Common myeloid progenitor, CD34-positive (primary cell): ENCODE measurements around the gene MOB3B.

Source experiments
- CTCF ChIA-PET: fragments of 350-600 bp; sonication (Branson Sonifier 250); formaldehyde crosslinking; loops from one replicate; lab custom pipeline; 2021; ENCODE audit warnings: antibody characterized with exemption; lab: Charles Lee
- POLR2A ChIA-PET: fragments of 350-600 bp; sonication (Branson Sonifier 250); formaldehyde crosslinking; loops from one replicate; lab custom pipeline; 2021; ENCODE audit warnings: antibody characterized with exemption; lab: Charles Lee
- DNase-seq, 3 donors: peaks; one replicate each; pipeline versions ENCODE4 v3.0.0 to v3.0.0-alpha.2; 2013
- H3K27ac ChIP-seq, 2 experiments: 1 replicate in 1 of 2; 2 replicates in 1 of 2; pipeline ENCODE4 v1.7.0; 2013; ENCODE audit warnings: inconsistent platforms in 2 of 2, low read length in 2 of 2, mild to moderate bottlenecking in 2 of 2, low read depth in 1 of 2, moderate library complexity in 1 of 2; ENCODE audit not compliant: severe bottlenecking in 2 of 2, insufficient read depth in 1 of 2, poor library complexity in 1 of 2
- H3K27me3 ChIP-seq, 5 experiments: replicated peaks in 2 of 5; 1 replicate in 3 of 5; 2 replicates in 2 of 5; pipeline versions ENCODE4 v1.6.1 to v1.7.0; 2013; ENCODE audit warnings: low read length in 4 of 5, mild to moderate bottlenecking in 2 of 5, moderate library complexity in 2 of 5, inconsistent platforms in 1 of 5; ENCODE audit not compliant: insufficient read depth in 5 of 5, control insufficient read depth in 4 of 5
- H3K36me3 ChIP-seq, 4 experiments: 1 replicate in 2 of 4; 2 replicates in 2 of 4; pipeline versions ENCODE4 v1.6.1 to v1.7.0; 2013; ENCODE audit warnings: low read length in 3 of 4, control low read depth in 1 of 4, mild to moderate bottlenecking in 1 of 4; ENCODE audit not compliant: control insufficient read depth in 4 of 4, insufficient read depth in 4 of 4
- H3K4me1 ChIP-seq, 4 experiments: 1 replicate in 3 of 4; 2 replicates in 1 of 4; pipeline versions ENCODE4 v1.6.1 to v1.7.1; 2013; ENCODE audit warnings: low read length in 3 of 4, mild to moderate bottlenecking in 3 of 4, control low read depth in 1 of 4, inconsistent platforms in 1 of 4, moderate library complexity in 1 of 4; ENCODE audit not compliant: control insufficient read depth in 4 of 4, insufficient read depth in 4 of 4; ENCODE audit errors: control extremely low read depth in 1 of 4
- H3K4me3 ChIP-seq, 7 experiments: 1 replicate in 4 of 7; 2 replicates in 3 of 7; pipeline versions ENCODE4 v1.5.1 to v1.7.0; 2013; ENCODE audit warnings: mild to moderate bottlenecking in 7 of 7, low read length in 6 of 7, moderate library complexity in 6 of 7, inconsistent platforms in 2 of 7, low read depth in 2 of 7, control low read depth in 1 of 7; ENCODE audit not compliant: insufficient read depth in 4 of 7, control insufficient read depth in 1 of 7; ENCODE audit errors: extremely low read depth in 1 of 7
- H3K9me3 ChIP-seq, 5 experiments: 1 replicate in 4 of 5; 2 replicates in 1 of 5; pipeline versions ENCODE4 v1.6.1 to v1.7.1; 2013; ENCODE audit warnings: low read length in 4 of 5, mild to moderate bottlenecking in 2 of 5, inconsistent platforms in 1 of 5, low read depth in 1 of 5, moderate library complexity in 1 of 5; ENCODE audit not compliant: control insufficient read depth in 4 of 5, insufficient read depth in 2 of 5; ENCODE audit errors: control extremely low read depth in 1 of 5
- WGBS: methylation state at CpG from one replicate; pipeline ENCODE4 v1.1.5; 2013; ENCODE audit not compliant: insufficient coverage; 5-methylcytosine and 5-hydroxymethylcytosine counted together

The MOB3B gene

DNA sequence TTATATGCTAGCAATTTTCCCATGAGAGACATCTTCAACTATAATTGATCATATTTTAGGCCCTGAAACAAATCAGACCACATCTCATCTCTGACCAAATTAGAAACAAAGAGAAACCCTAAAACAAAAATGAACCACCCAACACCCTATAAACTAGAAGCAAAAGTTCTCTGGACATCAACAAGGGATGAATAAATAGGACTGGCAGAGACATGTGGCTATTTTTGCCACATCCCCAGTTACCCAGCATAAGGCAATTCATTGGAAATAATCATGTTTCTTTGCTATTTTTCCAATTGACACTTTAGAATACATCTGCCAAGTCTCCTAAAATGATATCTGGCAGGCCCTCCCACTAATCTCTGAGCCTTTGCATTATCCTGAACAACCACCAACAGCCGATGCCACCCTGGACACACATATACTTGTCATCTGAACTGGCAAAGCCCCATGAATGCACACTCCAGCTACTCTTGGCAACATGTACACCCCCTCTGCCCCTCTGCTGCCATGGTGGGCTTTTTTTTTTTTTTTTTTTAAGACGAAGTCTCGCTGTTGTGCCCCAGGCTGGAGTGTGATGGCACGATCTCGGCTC, 179.1 kb downstream of the MOB3B start:
- no peaks in the 10 kb centered on the region for H3K9me3 ChIP-seq
- H3K4me3 ChIP-seq = no peak overlapping the region
- ChIA-PET CTCF (interaction anchor here (1.3 kb wide), 1 partner anchor 14 kb away, joined by 3 read pairs; no protein-coding TSS in a partner anchor), POLR2A (no interaction called here)
- WGBS = 100% methylated on average over 3 of the region's 5 CpGs
- no peaks in the 10 kb centered on the region for H3K36me3 ChIP-seq
- H3K4me1 ChIP-seq = peaks cover 4 to 12% (median 5%) of the 10 kb centered on the region in 4 experiments
- H3K27ac ChIP-seq = no peak overlapping the region
- DNase-seq = no peak
- no peaks in the 10 kb centered on the region for H3K27me3 ChIP-seq

DNA sequence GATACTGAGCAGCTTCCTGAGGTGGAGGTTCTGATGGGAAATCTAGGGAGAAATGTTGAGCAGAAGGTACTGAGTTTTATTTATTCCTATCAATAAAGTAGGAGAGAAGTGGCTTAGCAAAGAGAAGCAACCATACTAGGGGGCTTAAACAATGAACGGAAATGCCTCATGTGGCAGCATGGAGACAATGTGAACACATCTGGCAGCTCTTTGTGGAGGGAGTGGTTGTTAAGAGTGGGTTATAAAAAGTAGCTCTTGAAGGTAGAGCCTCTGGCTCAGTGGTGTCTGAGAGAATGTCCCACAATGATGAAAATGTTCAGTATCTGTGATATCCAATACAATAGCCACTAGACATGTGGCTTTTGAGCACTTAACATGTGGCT, 179.9 kb downstream of the MOB3B start:
- H3K36me3 ChIP-seq = no peaks in the 10 kb centered on the region
- no peak overlapping the region for H3K27ac ChIP-seq
- peaks cover 0 to 2% (median 0%) of the 10 kb centered on the region in 5 experiments for H3K9me3 ChIP-seq
- 89% methylated on average over 1 of the region's 1 CpG for WGBS
- ChIA-PET POLR2A (no interaction called here), CTCF (interaction anchor here (1.3 kb wide), 1 partner anchor 15 kb away, joined by 3 read pairs; no protein-coding TSS in a partner anchor)
- H3K4me3 ChIP-seq = no peak overlapping the region
- no peak for DNase-seq
- no peaks in the 10 kb centered on the region for H3K27me3 ChIP-seq
- H3K4me1 ChIP-seq = peaks cover 4 to 12% (median 5%) of the 10 kb centered on the region in 4 experiments

DNA sequence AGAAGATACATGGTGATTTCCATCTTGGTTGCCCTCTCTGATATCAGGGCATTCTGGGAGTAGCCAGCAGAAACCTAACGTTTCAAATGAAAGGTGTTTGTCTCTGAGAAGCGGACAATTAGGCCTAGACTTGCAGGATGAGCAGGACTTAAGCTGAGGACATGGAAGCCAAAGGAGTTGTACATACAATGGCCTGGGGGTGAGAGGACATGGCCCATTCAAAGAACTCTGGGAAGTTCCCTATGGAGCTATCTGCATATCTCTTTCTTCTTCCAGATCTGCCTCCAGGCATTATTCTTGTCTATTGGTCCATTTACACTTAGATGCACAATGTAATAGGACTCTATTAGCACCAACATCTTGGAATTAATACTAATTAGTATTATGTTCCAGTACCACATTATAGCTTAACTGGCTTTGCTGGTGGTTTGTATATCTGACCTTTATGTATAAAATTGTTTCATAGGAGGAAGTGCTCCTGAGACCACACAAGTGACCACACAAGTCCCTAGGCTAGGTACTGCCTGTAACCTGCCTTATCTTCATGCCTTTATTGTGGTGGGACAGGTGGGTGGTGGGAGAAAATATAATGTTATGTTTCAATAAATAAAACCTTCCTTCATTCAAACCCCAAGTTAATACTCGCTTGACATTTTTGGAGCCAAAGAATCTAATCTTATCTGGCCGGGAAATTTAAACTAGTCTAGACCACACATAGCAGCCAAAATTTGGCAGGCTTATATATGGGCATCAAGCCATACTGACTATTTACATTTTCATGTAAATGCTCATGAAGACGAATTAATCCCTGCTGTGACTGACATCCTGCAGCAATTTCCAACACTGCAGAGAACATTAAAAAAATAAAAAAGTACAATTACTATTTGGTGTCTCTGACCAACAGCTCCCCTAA, 180.6 kb downstream of the MOB3B start:
- Histone ChIP-seq H3K4me1 (peaks cover 4 to 12% (median 5%) of the 10 kb centered on the region in 4 experiments), H3K36me3 (no peaks in the 10 kb centered on the region), H3K27ac (no peak overlapping the region), H3K9me3 (peaks cover 0 to 2% (median 0%) of the 10 kb centered on the region in 5 experiments), H3K27me3 (no peaks in the 10 kb centered on the region), H3K4me3 (no peak overlapping the region)
- whole genome bisulfite sequencing = 90% methylated on average over 3 of the region's 5 CpGs
- ChIA-PET POLR2A (no interaction called here), CTCF (interaction anchor here (1.3 kb wide), 1 partner anchor 16 kb away, joined by 3 read pairs; no protein-coding TSS in a partner anchor)
- no peak for DNase-seq

DNA sequence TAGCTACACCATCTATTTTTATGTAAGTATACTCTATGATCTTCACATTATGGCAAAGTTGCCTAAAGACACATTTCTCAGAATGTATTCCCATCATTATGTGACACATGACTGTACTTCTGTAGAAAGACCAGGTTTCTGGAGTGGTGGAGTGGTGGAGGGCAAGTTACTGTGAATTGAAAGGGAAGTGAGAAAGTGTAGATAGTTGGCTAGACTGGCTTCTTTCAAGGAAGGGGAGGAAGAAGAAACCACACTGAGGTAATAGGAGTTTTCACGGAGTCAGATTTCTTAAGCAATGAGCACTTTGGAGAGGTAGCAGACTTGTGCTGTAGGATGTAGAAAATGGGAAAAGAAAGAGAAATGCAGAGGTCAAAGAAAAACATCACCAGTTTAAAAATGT, 181.7 kb downstream of the MOB3B start:
- H3K27me3 ChIP-seq = no peaks in the 10 kb centered on the region
- peaks cover 0 to 2% (median 0%) of the 10 kb centered on the region in 5 experiments for H3K9me3 ChIP-seq
- no peak overlapping the region for H3K27ac ChIP-seq
- no peak for DNase-seq
- WGBS = 92% methylated on average over 1 of the region's 1 CpG
- peaks cover 4 to 11% (median 5%) of the 10 kb centered on the region in 4 experiments for H3K4me1 ChIP-seq
- CTCF ChIA-PET = no interaction called here
- POLR2A ChIA-PET = no interaction called here
- H3K36me3 ChIP-seq = no peaks in the 10 kb centered on the region
- no peak overlapping the region for H3K4me3 ChIP-seq

DNA sequence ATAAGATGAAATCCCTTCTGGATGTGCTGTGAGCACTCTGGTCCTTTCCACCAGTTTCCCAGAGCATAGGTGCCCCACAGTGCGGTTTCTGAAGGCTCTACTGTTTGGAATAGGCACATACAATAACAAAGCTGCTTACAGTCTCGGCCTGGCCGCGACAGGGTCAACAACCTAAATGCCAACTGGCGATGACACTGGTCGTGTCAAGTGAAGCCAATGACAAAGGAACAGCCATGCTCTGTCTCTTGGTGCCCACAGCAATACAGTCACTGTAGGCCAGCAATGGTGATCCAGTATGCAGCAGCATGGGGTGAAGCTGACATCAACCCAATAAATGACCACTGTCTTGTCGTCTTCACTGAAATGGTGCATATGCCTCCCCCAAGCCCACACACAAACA, 184.8 kb downstream of the MOB3B start:
- CTCF ChIA-PET = no interaction called here
- Histone ChIP-seq H3K4me1 (peaks cover 0 to 6% (median 0%) of the 10 kb centered on the region in 4 experiments), H3K36me3 (no peaks in the 10 kb centered on the region), H3K27ac (no peak overlapping the region), H3K9me3 (peaks cover 0 to 2% (median 0%) of the 10 kb centered on the region in 5 experiments), H3K27me3 (no peaks in the 10 kb centered on the region), H3K4me3 (no peak overlapping the region)
- DNase-seq = no peak
- 97% methylated on average over 6 of the region's 7 CpGs for WGBS
- POLR2A ChIA-PET = no interaction called here

DNA sequence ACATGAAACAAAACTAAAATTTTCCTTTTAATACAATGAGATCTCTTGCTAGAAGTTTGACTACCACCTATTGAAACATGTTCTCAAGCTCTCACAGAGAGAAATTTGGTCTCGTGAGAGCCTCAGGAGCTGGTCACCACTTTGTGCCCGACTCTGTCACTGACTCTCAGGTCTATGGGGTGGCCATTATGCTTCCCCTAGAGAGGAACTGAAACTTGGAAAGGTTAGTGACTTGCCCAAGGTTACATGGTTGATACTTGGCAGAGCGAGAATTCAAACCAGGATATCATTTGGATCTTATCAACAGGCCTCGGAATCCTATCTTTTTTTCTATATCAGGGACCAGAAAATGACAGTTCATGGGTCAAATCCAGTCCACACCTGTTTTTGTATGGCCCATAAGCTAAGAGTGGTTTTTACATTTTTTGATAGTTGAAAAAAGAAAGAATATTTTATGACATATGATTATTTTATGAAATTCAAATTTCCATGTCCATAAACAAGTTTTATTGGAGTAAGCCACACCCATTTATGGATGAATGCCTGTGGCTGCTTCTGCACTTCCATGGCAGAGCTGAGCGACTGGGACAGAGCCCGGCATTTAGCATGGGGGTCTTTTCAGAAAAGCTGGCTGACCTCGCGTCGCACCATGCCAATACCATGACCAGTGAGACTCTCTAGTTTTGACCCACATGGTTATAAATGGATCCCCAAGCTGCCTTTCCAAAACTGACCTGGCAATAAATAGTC, 187.9 kb downstream of the MOB3B start:
- H3K4me3 ChIP-seq = no peak overlapping the region
- no peaks in the 10 kb centered on the region for H3K36me3 ChIP-seq
- no peak for DNase-seq
- WGBS = 100% methylated on average over 8 of the region's 9 CpGs
- ChIA-PET CTCF (interaction anchor here (0.9 kb wide), 1 partner anchor 9 kb away, joined by 3 read pairs; no protein-coding TSS in a partner anchor), POLR2A (no interaction called here)
- H3K27me3 ChIP-seq = no peaks in the 10 kb centered on the region
- H3K4me1 ChIP-seq = peaks cover 0 to 9% (median 4%) of the 10 kb centered on the region in 4 experiments
- no peak overlapping the region for H3K27ac ChIP-seq
- peaks cover 0 to 2% (median 0%) of the 10 kb centered on the region in 5 experiments for H3K9me3 ChIP-seq
